HG03097 (cell line): Measurements from ENCODE around the gene SLIT3.

Experiments used
- ATAC-seq: cut with Tn5 transposase; IDR thresholded peaks from one replicate; pipeline ENCODE4 v1.9.1; 2021; ENCODE audit not compliant: unreplicated experiment, low FRiP score

Gene SLIT3

GRCh38 chr5:168851902-168852321 lies 449.0 kb downstream of the SLIT3 start:
- no peak for ATAC-seq

GRCh38 chr5:168850683-168851082 lies 450.3 kb downstream of the SLIT3 start:
- no peak for ATAC-seq

GRCh38 chr5:168848569-168848968 lies 452.4 kb downstream of the SLIT3 start:
- ATAC-seq, result no peak

GRCh38 chr5:168847511-168848073 lies 453.3 kb downstream of the SLIT3 start:
- ATAC-seq, result no peak

GRCh38 chr5:168844922-168845296 lies 456.0 kb downstream of the SLIT3 start:
- ATAC-seq, result no peak

DNA sequence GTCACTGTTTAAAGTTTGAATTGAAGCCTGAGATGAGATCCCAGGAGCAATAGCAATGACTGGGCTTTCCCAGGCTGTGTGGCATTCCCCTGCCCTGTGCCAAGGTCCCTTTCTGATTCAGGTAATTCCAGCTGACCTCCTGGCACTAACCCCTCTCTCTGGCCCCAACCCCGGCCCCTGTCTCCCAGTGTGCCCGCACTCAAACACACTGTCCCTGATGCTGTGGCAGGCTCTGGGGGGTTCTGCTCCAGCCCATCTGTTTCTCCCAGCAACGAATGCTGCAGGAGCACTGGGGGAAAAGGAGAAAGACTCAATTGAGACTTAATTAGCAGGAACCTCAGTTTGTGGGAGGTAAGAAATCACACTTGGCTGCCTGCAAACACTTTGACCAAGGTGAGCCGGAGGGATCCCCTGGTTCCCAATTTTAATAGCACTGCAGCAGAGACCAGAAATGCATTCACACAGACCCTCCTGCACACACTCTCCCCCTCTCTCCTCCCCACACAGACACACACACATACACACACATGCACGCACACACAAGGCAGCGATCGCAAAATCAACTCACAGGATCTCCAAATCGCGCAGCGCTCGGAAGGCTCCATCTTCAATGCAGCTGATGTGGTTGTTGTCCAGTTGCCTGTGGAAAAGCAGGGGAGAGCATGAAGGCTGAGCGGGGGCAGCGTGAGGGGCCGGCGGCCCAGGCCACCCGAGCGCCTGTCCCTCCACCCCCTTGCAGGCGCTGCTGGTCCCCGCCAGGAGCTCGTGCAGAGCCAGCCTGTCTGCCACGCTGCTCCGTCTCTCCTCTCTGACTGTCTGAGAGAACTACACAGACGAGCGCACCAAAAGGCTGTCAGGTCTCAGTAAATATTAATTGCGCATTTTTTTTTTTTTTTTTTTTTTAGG lies 456.7 kb downstream of the SLIT3 start:
- no peak for ATAC-seq

- no peak for ATAC-seq
Measured at GRCh38 chr5:168843277-168844015, 457.5 kb downstream of the SLIT3 start.

DNA sequence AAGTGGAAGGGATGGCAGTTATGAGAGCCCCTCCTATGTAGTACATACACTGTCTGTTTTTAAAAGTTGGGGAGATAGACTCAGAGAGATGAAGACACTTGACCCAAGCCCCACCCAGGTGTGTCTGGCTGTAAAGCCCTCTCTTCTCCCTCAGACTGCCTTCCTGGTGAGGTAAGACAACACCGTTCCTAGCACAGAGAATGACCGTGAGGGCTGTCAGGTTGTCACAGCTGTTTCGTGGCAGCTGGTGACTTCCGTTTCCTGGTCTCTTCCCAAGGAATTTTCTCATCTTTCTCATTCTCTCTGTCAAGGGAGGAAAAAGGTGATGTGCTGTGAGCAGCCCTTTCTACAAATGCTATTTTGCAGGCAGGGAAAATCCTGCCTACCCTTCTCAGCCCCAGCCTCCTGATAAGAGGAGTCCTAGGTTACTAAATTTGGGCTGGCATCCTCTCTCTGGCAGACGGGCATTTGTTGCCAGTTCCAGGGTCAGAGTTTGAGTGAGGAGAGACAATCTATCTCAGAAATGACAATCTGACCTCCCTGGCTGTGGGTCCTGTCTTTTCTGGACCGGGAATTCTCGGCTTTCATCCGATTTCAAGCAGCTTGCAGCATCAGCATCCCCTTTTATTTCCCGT lies 458.3 kb downstream of the SLIT3 start:
- ATAC-seq, result no peak

DNA sequence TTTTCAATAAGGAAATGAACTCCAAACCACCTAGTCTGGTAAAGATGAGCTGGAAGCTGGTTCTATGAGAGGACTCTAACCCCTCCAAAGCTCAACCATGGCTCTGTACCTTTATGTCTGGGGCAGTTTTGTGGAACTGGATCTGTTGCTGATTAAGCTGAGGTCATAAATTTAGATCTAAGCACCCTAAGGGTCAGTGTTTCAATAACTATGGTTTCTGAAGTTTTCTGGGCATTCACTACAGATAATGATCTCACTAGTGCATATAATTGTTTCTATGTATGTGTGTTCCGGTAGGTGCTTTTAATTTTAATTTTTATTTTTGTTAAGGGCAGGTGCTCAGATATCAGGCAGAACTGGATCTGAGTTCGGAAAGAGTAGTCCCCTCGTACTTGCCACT lies 463.1 kb downstream of the SLIT3 start:
- ATAC-seq, result no peak

- no peak for ATAC-seq
Measured at GRCh38 chr5:168836603-168837231, 464.2 kb downstream of the SLIT3 start.

- ATAC-seq, result no peak
Measured at GRCh38 chr5:168833936-168834335, 467.0 kb downstream of the SLIT3 start.

DNA sequence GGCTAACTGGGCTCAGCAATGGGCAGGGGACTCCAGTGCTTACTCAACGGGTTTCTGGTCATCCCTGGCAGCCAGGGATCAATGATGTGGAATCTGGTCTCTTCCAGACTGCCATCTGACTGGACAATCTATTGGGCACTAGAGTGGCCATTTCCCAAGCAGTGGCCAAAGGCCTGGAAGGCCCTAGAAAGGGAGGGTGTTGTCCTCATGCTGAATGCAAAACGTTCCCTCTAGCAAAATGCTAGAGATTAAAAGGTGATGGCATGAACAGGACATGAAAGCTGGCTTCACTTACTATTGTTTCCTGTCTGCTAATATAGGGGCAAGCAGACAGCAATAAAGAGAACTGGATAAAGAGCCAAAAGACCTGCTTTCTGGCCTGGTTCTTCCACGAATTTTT lies 467.6 kb downstream of the SLIT3 start:
- ATAC-seq, result no peak

DNA sequence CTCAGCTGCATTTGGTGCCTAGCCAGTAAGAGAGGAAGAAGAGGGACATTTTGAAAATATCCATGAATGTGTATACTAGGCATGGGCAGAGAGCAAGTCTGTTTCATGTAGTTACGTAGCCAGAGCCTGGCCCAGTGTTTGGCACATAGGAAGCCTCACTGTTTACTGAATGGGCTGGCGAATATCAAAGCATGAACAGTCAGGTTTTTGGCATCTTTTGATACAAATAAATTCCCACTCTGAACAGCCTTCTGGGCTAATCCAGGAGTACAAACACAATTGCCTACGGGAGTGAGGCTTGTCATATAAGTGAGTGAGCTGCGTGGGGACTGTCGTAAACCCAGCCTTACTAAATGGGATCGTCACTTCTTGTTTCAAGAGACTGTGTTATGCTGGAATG lies 468.6 kb downstream of the SLIT3 start:
- no peak for ATAC-seq

DNA sequence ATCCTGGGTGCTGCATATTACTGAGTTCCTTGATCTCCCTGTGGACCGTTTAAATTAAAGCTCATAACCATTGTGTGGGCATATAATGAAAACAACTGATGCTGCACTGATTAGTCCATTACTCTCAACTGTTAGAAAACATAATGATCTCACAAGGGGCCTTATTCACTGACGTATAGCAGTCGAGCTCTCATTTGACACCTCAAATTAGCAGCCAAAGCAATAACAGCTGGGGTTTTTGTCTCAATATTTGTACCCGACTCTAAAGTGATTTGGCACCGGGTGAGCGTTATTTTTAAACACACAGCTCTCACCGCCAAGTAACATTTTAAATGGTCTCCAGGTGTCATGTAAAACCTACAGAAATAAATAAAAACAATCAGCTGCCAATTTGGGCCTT lies 469.6 kb downstream of the SLIT3 start:
- ATAC-seq, result no peak

DNA sequence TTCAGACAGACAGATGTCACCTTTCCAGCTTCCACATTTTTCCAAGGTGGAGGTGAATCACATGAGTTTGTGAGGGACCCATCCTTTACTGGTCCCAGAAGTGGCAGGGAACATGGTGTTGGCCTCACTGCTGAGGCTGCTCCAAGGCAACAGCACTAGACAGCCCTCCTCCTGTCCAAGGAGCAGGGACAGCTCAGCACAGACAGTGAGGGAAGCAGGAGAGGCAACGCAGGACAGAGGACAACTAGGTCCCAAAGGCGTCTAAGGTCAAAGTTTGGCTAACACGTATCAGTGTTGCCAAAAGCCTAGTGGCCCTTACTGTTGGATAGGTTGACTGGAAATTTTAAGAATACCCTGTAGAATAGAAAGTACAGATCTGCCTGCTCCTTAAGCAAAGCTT lies 470.1 kb downstream of the SLIT3 start:
- no peak for ATAC-seq

GRCh38 chr5:168829922-168830417 lies 471.0 kb downstream of the SLIT3 start:
- no peak for ATAC-seq

- no peak for ATAC-seq
Measured at GRCh38 chr5:168829044-168829443, 471.9 kb downstream of the SLIT3 start.

- no peak for ATAC-seq
Measured at GRCh38 chr5:168827636-168828035, 473.3 kb downstream of the SLIT3 start.

DNA sequence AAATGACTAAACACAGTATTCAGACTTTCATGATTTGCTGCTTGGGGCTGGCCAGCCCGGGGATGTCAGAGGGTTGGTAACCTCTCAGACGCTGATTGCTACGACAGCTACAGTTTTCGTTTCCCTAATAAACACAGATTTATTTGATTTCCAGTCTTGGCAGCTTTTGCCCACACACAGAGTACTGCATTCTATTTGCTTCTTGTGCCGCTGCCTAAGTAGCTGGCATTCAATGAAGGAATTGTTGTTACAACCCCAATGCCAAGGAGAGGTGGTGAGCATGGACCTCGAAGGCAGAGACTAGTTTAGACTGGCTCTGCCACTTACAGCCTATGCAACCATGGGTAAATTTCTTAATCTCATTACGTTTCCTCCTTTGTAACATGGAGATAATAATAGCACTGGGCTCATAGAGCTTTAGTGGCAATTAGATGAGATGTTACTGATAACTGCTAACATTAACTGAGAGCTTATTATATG lies 474.7 kb downstream of the SLIT3 start:
- ATAC-seq, result no peak

- ATAC-seq, result no peak
Measured at GRCh38 chr5:168822745-168823281, 478.1 kb downstream of the SLIT3 start.
